HL-60 (cell line): Measurements from ENCODE around the gene PRR13.

ENCODE experiments used
- SPI1 ChIP-seq: IDR thresholded peaks from 2 replicates; pipeline ENCODE4 v1.6.1; 2012; ENCODE audit warnings: low read depth, mild to moderate bottlenecking, borderline replicate concordance
- TF ChIP-seq, protein P1 (sequence below): IDR thresholded peaks from one replicate; pipeline ENCODE4 v1.5.1; 2011; ENCODE audit warnings: low read length, control low read depth, inconsistent platforms; ENCODE audit not compliant: insufficient read depth
- TF ChIP-seq, protein P2 (sequence below): IDR thresholded peaks from 2 replicates; pipeline ENCODE4 v1.6.1; 2012; ENCODE audit warnings: low read depth; ENCODE audit not compliant: insufficient replicate concordance

DNA sequence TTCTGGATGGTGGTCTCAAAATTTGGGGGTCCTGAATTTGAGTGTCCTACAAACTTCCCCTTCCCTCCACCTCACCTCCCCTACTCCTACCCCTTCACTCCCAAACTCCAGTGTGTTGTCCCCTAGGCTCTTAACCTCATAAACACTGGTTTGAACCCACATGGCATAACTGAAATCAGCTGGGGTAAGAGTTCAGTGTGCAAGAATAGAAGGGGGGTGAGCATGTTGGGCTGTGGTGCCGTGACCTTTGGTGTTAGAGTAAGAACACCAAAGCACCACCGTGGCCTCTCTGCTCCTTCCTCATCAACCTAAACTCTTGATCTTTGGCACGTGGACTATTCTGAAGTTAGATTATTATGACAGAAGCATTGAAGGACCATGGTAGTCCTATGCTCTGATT is 21.4 kb downstream of the PRR13 start:
- TF ChIP-seq, protein P1, sequence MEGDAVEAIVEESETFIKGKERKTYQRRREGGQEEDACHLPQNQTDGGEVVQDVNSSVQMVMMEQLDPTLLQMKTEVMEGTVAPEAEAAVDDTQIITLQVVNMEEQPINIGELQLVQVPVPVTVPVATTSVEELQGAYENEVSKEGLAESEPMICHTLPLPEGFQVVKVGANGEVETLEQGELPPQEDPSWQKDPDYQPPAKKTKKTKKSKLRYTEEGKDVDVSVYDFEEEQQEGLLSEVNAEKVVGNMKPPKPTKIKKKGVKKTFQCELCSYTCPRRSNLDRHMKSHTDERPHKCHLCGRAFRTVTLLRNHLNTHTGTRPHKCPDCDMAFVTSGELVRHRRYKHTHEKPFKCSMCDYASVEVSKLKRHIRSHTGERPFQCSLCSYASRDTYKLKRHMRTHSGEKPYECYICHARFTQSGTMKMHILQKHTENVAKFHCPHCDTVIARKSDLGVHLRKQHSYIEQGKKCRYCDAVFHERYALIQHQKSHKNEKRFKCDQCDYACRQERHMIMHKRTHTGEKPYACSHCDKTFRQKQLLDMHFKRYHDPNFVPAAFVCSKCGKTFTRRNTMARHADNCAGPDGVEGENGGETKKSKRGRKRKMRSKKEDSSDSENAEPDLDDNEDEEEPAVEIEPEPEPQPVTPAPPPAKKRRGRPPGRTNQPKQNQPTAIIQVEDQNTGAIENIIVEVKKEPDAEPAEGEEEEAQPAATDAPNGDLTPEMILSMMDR = no peak
- no peak for TF ChIP-seq SPI1
- TF ChIP-seq, protein P2, sequence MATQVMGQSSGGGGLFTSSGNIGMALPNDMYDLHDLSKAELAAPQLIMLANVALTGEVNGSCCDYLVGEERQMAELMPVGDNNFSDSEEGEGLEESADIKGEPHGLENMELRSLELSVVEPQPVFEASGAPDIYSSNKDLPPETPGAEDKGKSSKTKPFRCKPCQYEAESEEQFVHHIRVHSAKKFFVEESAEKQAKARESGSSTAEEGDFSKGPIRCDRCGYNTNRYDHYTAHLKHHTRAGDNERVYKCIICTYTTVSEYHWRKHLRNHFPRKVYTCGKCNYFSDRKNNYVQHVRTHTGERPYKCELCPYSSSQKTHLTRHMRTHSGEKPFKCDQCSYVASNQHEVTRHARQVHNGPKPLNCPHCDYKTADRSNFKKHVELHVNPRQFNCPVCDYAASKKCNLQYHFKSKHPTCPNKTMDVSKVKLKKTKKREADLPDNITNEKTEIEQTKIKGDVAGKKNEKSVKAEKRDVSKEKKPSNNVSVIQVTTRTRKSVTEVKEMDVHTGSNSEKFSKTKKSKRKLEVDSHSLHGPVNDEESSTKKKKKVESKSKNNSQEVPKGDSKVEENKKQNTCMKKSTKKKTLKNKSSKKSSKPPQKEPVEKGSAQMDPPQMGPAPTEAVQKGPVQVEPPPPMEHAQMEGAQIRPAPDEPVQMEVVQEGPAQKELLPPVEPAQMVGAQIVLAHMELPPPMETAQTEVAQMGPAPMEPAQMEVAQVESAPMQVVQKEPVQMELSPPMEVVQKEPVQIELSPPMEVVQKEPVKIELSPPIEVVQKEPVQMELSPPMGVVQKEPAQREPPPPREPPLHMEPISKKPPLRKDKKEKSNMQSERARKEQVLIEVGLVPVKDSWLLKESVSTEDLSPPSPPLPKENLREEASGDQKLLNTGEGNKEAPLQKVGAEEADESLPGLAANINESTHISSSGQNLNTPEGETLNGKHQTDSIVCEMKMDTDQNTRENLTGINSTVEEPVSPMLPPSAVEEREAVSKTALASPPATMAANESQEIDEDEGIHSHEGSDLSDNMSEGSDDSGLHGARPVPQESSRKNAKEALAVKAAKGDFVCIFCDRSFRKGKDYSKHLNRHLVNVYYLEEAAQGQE = no peak
